ENCODE results near the gene OSBPL3.

The OSBPL3 gene

GRCh38 chr7:24955313-24955712, 24.7 kb downstream of the OSBPL3 start:
- DNase-seq (ENCODE audit: low read depth): no peak

- DNase-seq (ENCODE audit: low read depth): no peak
Measured at GRCh38 chr7:24952464-24952863, 27.5 kb downstream of the OSBPL3 start.

GRCh38 chr7:24951441-24951980, 28.5 kb downstream of the OSBPL3 start:
- DNase-seq (ENCODE audit: low read depth): no peak

- DNase-seq (ENCODE audit: low read depth): no peak
Measured at GRCh38 chr7:24949884-24950283, 30.1 kb downstream of the OSBPL3 start.

GRCh38 chr7:24948739-24949138, 31.2 kb downstream of the OSBPL3 start:
- DNase-seq (ENCODE audit: low read depth): no peak

GRCh38 chr7:24946467-24946866, 33.5 kb downstream of the OSBPL3 start:
- DNase-seq (ENCODE audit: low read depth): no peak

- no peak for DNase-seq (ENCODE audit: low read depth)
Measured at GRCh38 chr7:24945899-24946298, 34.1 kb downstream of the OSBPL3 start.

- DNase-seq (ENCODE audit: low read depth): no peak
Measured at GRCh38 chr7:24943096-24943948, 36.7 kb downstream of the OSBPL3 start.

GRCh38 chr7:24942226-24942625, 37.8 kb downstream of the OSBPL3 start:
- no peak for DNase-seq (ENCODE audit: low read depth)

- DNase-seq (ENCODE audit: low read depth): no peak
Measured at GRCh38 chr7:24939416-24939815, 40.6 kb downstream of the OSBPL3 start.

GRCh38 chr7:24936121-24936824, 43.7 kb downstream of the OSBPL3 start:
- no peak for DNase-seq (ENCODE audit: low read depth)

- DNase-seq (ENCODE audit: low read depth): no peak
Measured at GRCh38 chr7:24933298-24933697, 46.7 kb downstream of the OSBPL3 start.

GRCh38 chr7:24932815-24933214, 47.2 kb downstream of the OSBPL3 start:
- no peak for DNase-seq (ENCODE audit: low read depth)

- no peak for DNase-seq (ENCODE audit: low read depth)
Measured at GRCh38 chr7:24932389-24932788, 47.6 kb downstream of the OSBPL3 start.

GRCh38 chr7:24931844-24932243, 48.1 kb downstream of the OSBPL3 start:
- DNase-seq (ENCODE audit: low read depth): no peak

- DNase-seq (ENCODE audit: low read depth): no peak
Measured at GRCh38 chr7:24930856-24931255, 49.1 kb downstream of the OSBPL3 start.

GRCh38 chr7:24926623-24927524, 53.1 kb downstream of the OSBPL3 start:
- no peak for DNase-seq (ENCODE audit: low read depth)

GRCh38 chr7:24924375-24924774, 55.6 kb downstream of the OSBPL3 start:
- no peak for DNase-seq (ENCODE audit: low read depth)

GRCh38 chr7:24923172-24923865, 56.7 kb downstream of the OSBPL3 start:
- no peak for DNase-seq (ENCODE audit: low read depth)

GRCh38 chr7:24922099-24922773, 57.7 kb downstream of the OSBPL3 start:
- DNase-seq (ENCODE audit: low read depth): no peak

GRCh38 chr7:24921362-24921679, 58.7 kb downstream of the OSBPL3 start:
- DNase-seq (ENCODE audit: low read depth): no peak
